Neural progenitor cell (in vitro differentiated cells): ENCODE results near the gene MAN1A1. TPM values are rescaled to one million over a fixed set of nuclear protein-coding genes. Genes with fewer than 3 reads are reported as not detected.

ENCODE experiments used
- DNase-seq: peaks from one replicate; pipeline ENCODE4 v3.0.0-alpha.2; 2016; ENCODE audit warnings: low spot score
- H2AFZ ChIP-seq: fragments of 200-600 bp; sonication (generic); replicated peaks from 2 replicates; pipeline ENCODE4 v1.6.1; 2016; ENCODE audit warnings: antibody characterized with exemption
- H3F3A ChIP-seq: fragments of 200-600 bp; sonication (generic); 2 replicates; pipeline ENCODE4 v1.6.1; 2016; ENCODE audit warnings: antibody characterized with exemption, low read depth
- H3K27ac ChIP-seq: fragments of 200-600 bp; sonication (generic); 2 replicates; pipeline ENCODE4 v1.5.1; 2016; ENCODE audit warnings: mild to moderate bottlenecking
- H3K27me3 ChIP-seq: fragments of 200-600 bp; sonication (generic); 2 replicates; pipeline ENCODE4 v1.6.1; 2016; ENCODE audit warnings: mild to moderate bottlenecking, moderate library complexity
- H3K36me3 ChIP-seq: fragments of 200-600 bp; sonication (generic); 2 replicates; pipeline ENCODE4 v1.5.1; 2016
- H3K4me1 ChIP-seq: fragments of 200-600 bp; sonication (generic); 2 replicates; pipeline ENCODE4 v1.6.1; 2016; ENCODE audit warnings: mixed run types
- H3K4me2 ChIP-seq: fragments of 200-600 bp; sonication (generic); 2 replicates; pipeline ENCODE4 v1.6.1; 2016
- H3K4me3 ChIP-seq: fragments of 200-600 bp; sonication (generic); 2 replicates; pipeline ENCODE4 v1.5.1; 2016
- H3K79me2 ChIP-seq: fragments of 200-600 bp; sonication (generic); 2 replicates; pipeline ENCODE4 v1.6.1; 2016; ENCODE audit warnings: low read depth
- H3K9ac ChIP-seq: fragments of 200-600 bp; sonication (generic); 2 replicates; pipeline ENCODE4 v1.6.1; 2016
- H3K9me3 ChIP-seq: fragments of 200-600 bp; sonication (generic); 2 replicates; pipeline ENCODE4 v1.5.1; 2016; ENCODE audit warnings: low read depth
- H4K20me1 ChIP-seq: fragments of 200-600 bp; sonication (generic); 2 replicates; pipeline ENCODE4 v1.6.1; 2016; ENCODE audit warnings: low read depth
- H3K27ac Mint-ChIP-seq: 3 replicates; pipeline ENCODE4 v1.8.0; 2021; ENCODE audit warnings: mixed read lengths
- H3K27me3 Mint-ChIP-seq: 2 replicates; pipeline ENCODE4 v1.8.0; 2022; ENCODE audit warnings: low read depth, mild to moderate bottlenecking, inconsistent platforms, moderate library complexity, mixed read lengths; ENCODE audit not compliant: insufficient read depth
- H3K36me3 Mint-ChIP-seq: 3 replicates; pipeline ENCODE4 v1.8.0; 2021; ENCODE audit warnings: mixed read lengths
- H3K4me1 Mint-ChIP-seq: 3 replicates; pipeline ENCODE4 v1.8.0; 2021; ENCODE audit warnings: mixed read lengths
- H3K4me3 Mint-ChIP-seq: 3 replicates; pipeline ENCODE4 v1.8.0; 2021; ENCODE audit warnings: mild to moderate bottlenecking, moderate library complexity, mixed read lengths
- H3K9me3 Mint-ChIP-seq: 3 replicates; pipeline ENCODE4 v1.8.0; 2020; ENCODE audit warnings: mixed read lengths
- CTCF ChIP-seq: fragments of 200-600 bp; sonication (generic); IDR thresholded peaks from 2 replicates; pipeline ENCODE4 v1.5.1; 2017; ENCODE audit warnings: antibody characterized with exemption, mild to moderate bottlenecking
- EZH2 ChIP-seq: fragments of 200-600 bp; sonication (generic); IDR thresholded peaks from 2 replicates; pipeline ENCODE4 v1.6.1; 2017; ENCODE audit warnings: antibody characterized with exemption, mild to moderate bottlenecking, moderate library complexity
- EZH2phosphoT487 ChIP-seq: fragments of 200-600 bp; sonication (generic); IDR thresholded peaks from 2 replicates; pipeline ENCODE4 v1.6.1; 2017; ENCODE audit warnings: antibody characterized with exemption
- total RNA-seq: library from RNA; depleted of rRNA; stranded (reverse); fragments of >200 nt; gene quantifications from 2 replicates; pipeline ENCODE4 v1.2.3, GENCODE V29; 2015; ENCODE audit warnings: low replicate concordance

Gene MAN1A1
- total RNA-seq, 1 donor from 2014 or later = 5.2 TPM

DNA sequence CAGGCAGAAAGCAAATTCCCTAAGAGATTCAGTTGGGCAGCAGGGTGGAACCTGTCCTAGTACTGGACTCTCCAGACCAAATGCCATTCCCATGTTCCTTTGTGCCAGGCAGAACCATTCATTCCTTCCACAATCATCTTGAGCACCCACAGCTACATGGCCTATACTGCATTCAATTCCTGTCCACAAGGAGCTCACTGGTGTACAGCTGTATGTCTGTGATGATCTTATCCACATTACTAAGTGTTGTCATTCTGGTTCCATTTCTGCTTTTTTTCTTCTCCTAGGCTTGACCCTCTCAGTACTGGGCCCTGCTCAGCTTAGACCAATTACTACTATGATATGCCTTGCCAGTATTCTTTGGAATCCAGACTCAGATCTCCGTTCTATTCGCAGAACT is 27.5 kb downstream of the MAN1A1 start:
- Histone ChIP-seq H2AFZ (no peak overlapping the region), H3K36me3 (no peaks in the 10 kb centered on the region), H3K4me2 (no peak overlapping the region), H3K9me3 (no peaks in the 10 kb centered on the region), H3K27me3 (no peaks in the 10 kb centered on the region), H3K79me2 (no peaks in the 10 kb centered on the region), H3K27ac (no peak overlapping the region), H4K20me1 (no peaks in the 10 kb centered on the region), H3K9ac (no peak overlapping the region), H3F3A (no peaks in the 10 kb centered on the region), H3K4me3 (no peak overlapping the region), H3K4me1 (no peaks in the 10 kb centered on the region)
- TF ChIP-seq EZH2 = no peak
- TF ChIP-seq EZH2phosphoT487 = no peak
- TF ChIP-seq CTCF = no peak
- H3K4me3 Mint-ChIP-seq = no peak overlapping the region
- no peak overlapping the region for H3K27ac Mint-ChIP-seq
- H3K36me3 Mint-ChIP-seq = no peaks in the 10 kb centered on the region
- H3K4me1 Mint-ChIP-seq = peaks cover 7% of the 10 kb centered on the region
- H3K9me3 Mint-ChIP-seq = no peaks in the 10 kb centered on the region
- peaks cover 2% of the 10 kb centered on the region for H3K27me3 Mint-ChIP-seq
- no peak for DNase-seq

DNA sequence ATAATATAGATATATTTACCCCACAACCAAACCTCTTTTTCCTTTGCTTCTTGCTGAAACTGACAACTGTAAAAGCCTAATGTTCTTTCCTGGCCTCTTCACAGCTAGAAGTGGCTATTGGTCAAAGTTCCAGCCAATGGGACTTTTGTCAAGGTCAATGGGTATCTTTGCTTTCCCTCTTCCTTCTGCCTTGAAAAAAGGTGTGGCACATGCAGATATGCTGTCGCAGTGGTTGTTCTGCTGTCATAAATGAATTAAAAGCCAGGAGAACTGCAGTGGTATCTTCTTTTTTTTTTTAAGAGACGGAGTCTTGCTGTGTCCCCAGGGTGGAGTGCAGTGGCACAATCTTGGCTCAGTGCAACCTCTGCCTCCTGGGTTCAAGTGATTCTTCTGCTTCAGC is 29.9 kb downstream of the MAN1A1 start:
- Histone ChIP-seq H3K27me3 (no peaks in the 10 kb centered on the region), H3K4me1 (no peaks in the 10 kb centered on the region), H3F3A (no peaks in the 10 kb centered on the region), H3K9me3 (no peaks in the 10 kb centered on the region), H3K4me3 (no peak overlapping the region), H3K36me3 (no peaks in the 10 kb centered on the region), H3K9ac (no peak overlapping the region), H3K27ac (no peak overlapping the region), H3K4me2 (no peak overlapping the region), H3K79me2 (no peaks in the 10 kb centered on the region), H2AFZ (no peak overlapping the region), H4K20me1 (no peaks in the 10 kb centered on the region)
- H3K9me3 Mint-ChIP-seq = no peaks in the 10 kb centered on the region
- H3K27me3 Mint-ChIP-seq = no peaks in the 10 kb centered on the region
- no peak overlapping the region for H3K4me3 Mint-ChIP-seq
- H3K4me1 Mint-ChIP-seq = no peaks in the 10 kb centered on the region
- no peak for DNase-seq
- H3K36me3 Mint-ChIP-seq = no peaks in the 10 kb centered on the region
- TF ChIP-seq EZH2 (no peak), CTCF (no peak), EZH2phosphoT487 (no peak)
- no peak overlapping the region for H3K27ac Mint-ChIP-seq

- Histone ChIP-seq H3K4me2 (no peak overlapping the region), H3K79me2 (no peaks in the 10 kb centered on the region), H3K9ac (no peak overlapping the region), H2AFZ (no peak overlapping the region), H3K36me3 (no peaks in the 10 kb centered on the region), H3K27ac (no peak overlapping the region), H3K9me3 (no peaks in the 10 kb centered on the region), H3K4me3 (no peak overlapping the region), H4K20me1 (no peaks in the 10 kb centered on the region), H3F3A (no peaks in the 10 kb centered on the region), H3K4me1 (no peaks in the 10 kb centered on the region), H3K27me3 (no peaks in the 10 kb centered on the region)
- H3K27ac Mint-ChIP-seq = no peak overlapping the region
- H3K4me3 Mint-ChIP-seq = no peak overlapping the region
- no peaks in the 10 kb centered on the region for H3K36me3 Mint-ChIP-seq
- no peak for TF ChIP-seq CTCF
- no peak for TF ChIP-seq EZH2
- TF ChIP-seq EZH2phosphoT487 = no peak
- no peaks in the 10 kb centered on the region for H3K27me3 Mint-ChIP-seq
- DNase-seq = no peak
- H3K4me1 Mint-ChIP-seq = no peaks in the 10 kb centered on the region
- H3K9me3 Mint-ChIP-seq = no peaks in the 10 kb centered on the region
These were observed 30.8 kb downstream of the MAN1A1 start for GRCh38 chr6:119318730-119319129.

DNA sequence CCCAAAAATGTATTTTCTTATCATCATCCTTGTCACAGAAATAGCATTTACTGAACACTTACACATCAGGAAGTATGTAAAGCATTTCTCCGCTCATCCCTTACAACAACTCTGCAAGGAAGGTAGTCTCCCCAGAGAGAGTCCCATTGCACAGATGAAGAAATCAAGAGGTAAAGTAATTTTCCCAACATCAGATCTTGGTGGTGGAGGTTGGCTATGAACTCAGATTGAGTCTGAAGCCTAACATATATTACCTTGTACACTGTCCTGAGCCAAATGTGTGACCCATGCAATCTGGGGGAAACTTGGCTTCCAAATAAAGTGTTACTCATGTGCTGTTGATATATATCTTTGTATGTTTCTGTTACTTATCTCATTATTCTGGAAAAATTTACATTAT is 31.4 kb downstream of the MAN1A1 start:
- H3K4me1 Mint-ChIP-seq = no peaks in the 10 kb centered on the region
- no peaks in the 10 kb centered on the region for H3F3A ChIP-seq
- no peaks in the 10 kb centered on the region for H3K4me1 ChIP-seq
- no peaks in the 10 kb centered on the region for H4K20me1 ChIP-seq
- no peak overlapping the region for H3K4me3 ChIP-seq
- no peaks in the 10 kb centered on the region for H3K36me3 ChIP-seq
- DNase-seq = no peak
- H3K27ac Mint-ChIP-seq = no peak overlapping the region
- H2AFZ ChIP-seq = no peak overlapping the region
- no peak overlapping the region for H3K27ac ChIP-seq
- TF ChIP-seq CTCF (no peak), EZH2 (no peak), EZH2phosphoT487 (no peak)
- H3K79me2 ChIP-seq = no peaks in the 10 kb centered on the region
- no peaks in the 10 kb centered on the region for H3K27me3 ChIP-seq
- no peak overlapping the region for H3K9ac ChIP-seq
- no peaks in the 10 kb centered on the region for H3K36me3 Mint-ChIP-seq
- H3K4me2 ChIP-seq = no peak overlapping the region
- H3K9me3 ChIP-seq = no peaks in the 10 kb centered on the region
- H3K27me3 Mint-ChIP-seq = no peaks in the 10 kb centered on the region
- H3K4me3 Mint-ChIP-seq = no peak overlapping the region
- no peaks in the 10 kb centered on the region for H3K9me3 Mint-ChIP-seq
